Common myeloid progenitor, CD34-positive (primary cell): Measurements from ENCODE around the gene ADAT1.
A peak's percentile ranks its signal among the peaks of the same experiment; 100 is the strongest.

ENCODE experiments used
- CTCF ChIA-PET: fragments of 350-600 bp; sonication (Branson Sonifier 250); formaldehyde crosslinking; loops from one replicate; lab custom pipeline; 2021; ENCODE audit warnings: antibody characterized with exemption; lab: Charles Lee
- POLR2A ChIA-PET: fragments of 350-600 bp; sonication (Branson Sonifier 250); formaldehyde crosslinking; loops from one replicate; lab custom pipeline; 2021; ENCODE audit warnings: antibody characterized with exemption; lab: Charles Lee
- DNase-seq, 3 donors: peaks; one replicate each; pipeline versions ENCODE4 v3.0.0 to v3.0.0-alpha.2; 2013
- H3K27ac ChIP-seq, 2 experiments: 1 replicate in 1 of 2; 2 replicates in 1 of 2; pipeline ENCODE4 v1.7.0; 2013; ENCODE audit warnings: inconsistent platforms in 2 of 2, low read length in 2 of 2, mild to moderate bottlenecking in 2 of 2, low read depth in 1 of 2, moderate library complexity in 1 of 2; ENCODE audit not compliant: severe bottlenecking in 2 of 2, insufficient read depth in 1 of 2, poor library complexity in 1 of 2
- H3K27me3 ChIP-seq, 5 experiments: replicated peaks in 2 of 5; 1 replicate in 3 of 5; 2 replicates in 2 of 5; pipeline versions ENCODE4 v1.6.1 to v1.7.0; 2013; ENCODE audit warnings: low read length in 4 of 5, mild to moderate bottlenecking in 2 of 5, moderate library complexity in 2 of 5, inconsistent platforms in 1 of 5; ENCODE audit not compliant: insufficient read depth in 5 of 5, control insufficient read depth in 4 of 5
- H3K36me3 ChIP-seq, 4 experiments: 1 replicate in 2 of 4; 2 replicates in 2 of 4; pipeline versions ENCODE4 v1.6.1 to v1.7.0; 2013; ENCODE audit warnings: low read length in 3 of 4, control low read depth in 1 of 4, mild to moderate bottlenecking in 1 of 4; ENCODE audit not compliant: control insufficient read depth in 4 of 4, insufficient read depth in 4 of 4
- H3K4me1 ChIP-seq, 4 experiments: 1 replicate in 3 of 4; 2 replicates in 1 of 4; pipeline versions ENCODE4 v1.6.1 to v1.7.1; 2013; ENCODE audit warnings: low read length in 3 of 4, mild to moderate bottlenecking in 3 of 4, control low read depth in 1 of 4, inconsistent platforms in 1 of 4, moderate library complexity in 1 of 4; ENCODE audit not compliant: control insufficient read depth in 4 of 4, insufficient read depth in 4 of 4; ENCODE audit errors: control extremely low read depth in 1 of 4
- H3K4me3 ChIP-seq, 7 experiments: 1 replicate in 4 of 7; 2 replicates in 3 of 7; pipeline versions ENCODE4 v1.5.1 to v1.7.0; 2013; ENCODE audit warnings: mild to moderate bottlenecking in 7 of 7, low read length in 6 of 7, moderate library complexity in 6 of 7, inconsistent platforms in 2 of 7, low read depth in 2 of 7, control low read depth in 1 of 7; ENCODE audit not compliant: insufficient read depth in 4 of 7, control insufficient read depth in 1 of 7; ENCODE audit errors: extremely low read depth in 1 of 7
- H3K9me3 ChIP-seq, 5 experiments: 1 replicate in 4 of 5; 2 replicates in 1 of 5; pipeline versions ENCODE4 v1.6.1 to v1.7.1; 2013; ENCODE audit warnings: low read length in 4 of 5, mild to moderate bottlenecking in 2 of 5, inconsistent platforms in 1 of 5, low read depth in 1 of 5, moderate library complexity in 1 of 5; ENCODE audit not compliant: control insufficient read depth in 4 of 5, insufficient read depth in 2 of 5; ENCODE audit errors: control extremely low read depth in 1 of 5
- WGBS: methylation state at CpG from one replicate; pipeline ENCODE4 v1.1.5; 2013; ENCODE audit not compliant: insufficient coverage; 5-methylcytosine and 5-hydroxymethylcytosine counted together

ADAT1 gene

GRCh38 chr16:75558846-75559401 is 64.2 kb downstream of the ADAT1 start:
- ChIA-PET POLR2A (interaction anchor here (0.6 kb wide), 1 partner anchor 8 kb away, joined by 5 read pairs; no protein-coding TSS in a partner anchor), CTCF (interaction anchor here (0.6 kb wide), 1 partner anchor 755 kb away, joined by 3 read pairs; no protein-coding TSS in a partner anchor)
- 94% methylated on average over 2 of the region's 2 CpGs for WGBS
- Histone ChIP-seq H3K36me3 (no peaks in the 10 kb centered on the region), H3K4me3 (no peak overlapping the region), H3K9me3 (no peaks in the 10 kb centered on the region), H3K27me3 (peaks cover 0 to 7% (median 3%) of the 10 kb centered on the region in 5 experiments), H3K4me1 (peaks cover 4 to 20% (median 16%) of the 10 kb centered on the region in 4 experiments), H3K27ac (peak overlapping the region in 1 of 2 experiments; percentile 25)
- DNase-seq, result no peak

- peaks cover 4 to 23% (median 16%) of the 10 kb centered on the region in 4 experiments for H3K4me1 ChIP-seq
- H3K9me3 ChIP-seq, result no peaks in the 10 kb centered on the region
- CTCF ChIA-PET, result interaction anchor here (1.2 to 1.9 kb wide), 4 partner anchors 8 to 91 kb away, joined by 3 to 7 read pairs (median 3); partner anchors contain the start of gene TMEM170A
- 48% methylated on average over 12 of the region's 16 CpGs for WGBS
- H3K27ac ChIP-seq, result peak overlapping the region in 1 of 2 experiments; percentile 61
- no peak for DNase-seq
- peak overlapping the region in 6 of 7 experiments; percentile 33 to 86 (median 74) for H3K4me3 ChIP-seq
- POLR2A ChIA-PET, result interaction anchor here (0.7 kb wide), 1 partner anchor 8 kb away, joined by 3 read pairs; no protein-coding TSS in a partner anchor
- H3K36me3 ChIP-seq, result no peaks in the 10 kb centered on the region
- H3K27me3 ChIP-seq, result peaks cover 0 to 3% (median 0%) of the 10 kb centered on the region in 5 experiments
Measured at GRCh38 chr16:75556431-75556950, 66.6 kb downstream of the ADAT1 start.

- POLR2A ChIA-PET, result interaction anchor here (0.7 kb wide), 1 partner anchor 9 kb away, joined by 3 read pairs; no protein-coding TSS in a partner anchor
- Histone ChIP-seq H3K36me3 (no peaks in the 10 kb centered on the region), H3K27me3 (peaks cover 0 to 3% (median 0%) of the 10 kb centered on the region in 5 experiments), H3K9me3 (no peaks in the 10 kb centered on the region), H3K27ac (peak within 1 kb of the TSS; percentile 40 to 61), H3K4me1 (peaks cover 4 to 23% (median 16%) of the 10 kb centered on the region in 4 experiments), H3K4me3 (peak within 1 kb of the TSS; percentile 63 to 86 (median 70))
- CTCF ChIA-PET, result interaction anchor here (1.2 to 1.9 kb wide), 3 partner anchors 9 to 91 kb away, joined by 3 to 7 read pairs (median 3); partner anchors contain the start of gene TMEM170A
- DNase-seq, result peak; percentile 92 to 96 (median 95)
- WGBS, result 0% methylated on average over 53 of the region's 75 CpGs
Measured at GRCh38 chr16:75555707-75556430, 67.2 kb downstream of the ADAT1 start, which contains the start of gene TMEM231. Gene TMEM231 (minus strand): TSS chr16:75556252. CDS start chr16:75556209, 43 bp downstream.

GRCh38 chr16:75555213-75555706 is 67.8 kb downstream of the ADAT1 start:
- Histone ChIP-seq H3K9me3 (no peaks in the 10 kb centered on the region), H3K27ac (peak overlapping the region in 1 of 2 experiments; percentile 54), H3K4me1 (peaks cover 4 to 27% (median 19%) of the 10 kb centered on the region in 4 experiments), H3K36me3 (no peaks in the 10 kb centered on the region), H3K4me3 (peak overlapping the region; percentile 63 to 86 (median 70)), H3K27me3 (peaks cover 0 to 2% (median 0%) of the 10 kb centered on the region in 5 experiments)
- WGBS, result 0% methylated on average over 15 of the region's 26 CpGs
- ChIA-PET CTCF (interaction anchor here (1.2 to 1.9 kb wide), 3 partner anchors 9 to 90 kb away, joined by 3 to 7 read pairs (median 3); partner anchors contain the start of gene TMEM170A), POLR2A (no interaction called here)
- DNase-seq, result peak in 2 of 3 donors; percentile 19 to 28

GRCh38 chr16:75552951-75553350 is 70.1 kb downstream of the ADAT1 start:
- H3K4me1 ChIP-seq, result peaks cover 4 to 31% (median 23%) of the 10 kb centered on the region in 4 experiments
- no peak overlapping the region for H3K27ac ChIP-seq
- DNase-seq, result no peak
- WGBS, result 67% methylated on average over 1 of the region's 2 CpGs
- H3K4me3 ChIP-seq, result no peak overlapping the region
- no peaks in the 10 kb centered on the region for H3K9me3 ChIP-seq
- no peaks in the 10 kb centered on the region for H3K27me3 ChIP-seq
- ChIA-PET POLR2A (no interaction called here), CTCF (interaction anchor here (0.9 to 1.6 kb wide), 6 partner anchors 17 to 82 kb away, joined by 3 to 5 read pairs (median 3); partner anchors contain the start of gene CHST5)
- H3K36me3 ChIP-seq, result no peaks in the 10 kb centered on the region

GRCh38 chr16:75550211-75550662 is 72.8 kb downstream of the ADAT1 start:
- ChIA-PET POLR2A (interaction anchor here (0.5 kb wide), 1 partner anchor 8 kb away, joined by 5 read pairs; no protein-coding TSS in a partner anchor), CTCF (interaction anchor here (0.6 to 3.8 kb wide), 16 partner anchors 10 to 86 kb away, joined by 3 to 27 read pairs (median 4); no protein-coding TSS in a partner anchor)
- peaks cover 4 to 17% (median 11%) of the 10 kb centered on the region in 4 experiments for H3K4me1 ChIP-seq
- peak; percentile 69 to 86 (median 85) for DNase-seq
- H3K9me3 ChIP-seq, result no peaks in the 10 kb centered on the region
- no peaks in the 10 kb centered on the region for H3K27me3 ChIP-seq
- 50% methylated on average over 4 of the region's 7 CpGs for WGBS
- H3K36me3 ChIP-seq, result no peaks in the 10 kb centered on the region
- peak overlapping the region in 3 of 7 experiments; percentile 29 to 66 (median 37) for H3K4me3 ChIP-seq
- H3K27ac ChIP-seq, result no peak overlapping the region
